Inferior parietal cortex (tissue), 1 donor: ENCODE data around the gene HYPK.
"Not testable (repeated sequence)": the region's sequence is repeated elsewhere in the genome, so short reads cannot be mapped to it uniquely, and the experiment has no call there.

Source experiments
- DNase-seq: peaks from one replicate; pipeline ENCODE4 v3.0.0-alpha.2; 2016; ENCODE audit errors: extremely low spot score

The HYPK gene

GRCh38 chr15:43795997-43796396, 4.4 kb upstream of the HYPK start:
- no peak for DNase-seq

GRCh38 chr15:43796566-43796965, 3.8 kb upstream of the HYPK start:
- DNase-seq: no peak

DNA sequence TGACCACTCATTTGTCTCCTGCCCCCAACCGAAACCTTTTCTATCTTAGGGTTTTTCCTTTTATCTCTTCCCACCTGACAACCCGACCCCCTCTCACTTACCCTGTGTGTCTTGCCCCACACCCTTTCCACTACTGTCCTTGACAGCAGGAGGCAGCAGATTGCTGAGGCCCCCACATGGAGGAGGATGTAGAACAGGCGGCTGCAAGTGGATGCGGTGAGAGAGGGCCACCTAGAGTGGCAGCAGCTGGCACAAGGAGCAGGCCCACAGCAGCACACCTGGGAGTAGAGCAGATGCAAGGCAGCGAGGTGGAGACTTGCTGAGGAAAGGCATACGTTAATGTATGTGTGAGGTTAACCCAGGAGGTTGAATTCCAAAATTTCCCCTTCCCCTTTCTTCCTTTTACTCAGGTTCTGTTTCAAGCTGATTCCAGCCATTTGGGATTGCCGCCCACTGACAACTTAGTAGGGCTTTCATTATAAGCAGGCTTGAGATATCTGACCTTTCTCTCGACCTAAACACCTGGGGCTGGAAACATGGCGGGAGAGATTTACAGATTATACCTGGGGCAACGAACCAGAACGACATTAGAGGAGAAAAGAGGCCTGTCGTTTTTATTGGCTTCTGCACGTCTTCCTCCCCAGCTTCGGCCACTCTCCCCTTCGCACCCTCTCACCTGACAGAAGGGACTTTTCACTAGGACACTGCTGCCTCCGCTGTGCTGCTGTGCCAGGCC, 1.0 kb upstream of the HYPK start:
- no peak for DNase-seq

DNA sequence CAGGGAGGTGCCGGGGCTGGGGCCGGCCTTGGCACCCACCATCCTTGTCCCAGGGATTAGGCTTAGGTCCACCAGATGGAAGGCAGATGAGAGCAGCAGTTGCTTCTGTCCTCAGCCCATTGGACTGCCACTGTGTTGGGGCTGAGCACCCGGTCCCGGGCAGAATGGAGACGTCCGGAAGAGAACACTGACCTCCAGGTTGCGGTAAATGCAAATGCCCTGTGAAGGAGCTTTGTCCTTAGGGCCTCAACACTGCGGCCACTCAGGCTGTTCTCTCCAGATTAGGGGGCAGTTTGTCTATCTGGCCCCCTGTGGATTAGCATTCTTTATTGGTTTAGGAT, 484 bp upstream of the HYPK start, which contains the start of gene SERINC4:
TSS of gene SERINC4 (minus strand) at position 276 of the 341 bp plus-strand sequence. CDS start at position 42, 234 bp downstream.
- no peak for DNase-seq

GRCh38 chr15:43802676-43803075, 2.3 kb downstream of the HYPK start:
- not testable (repeated sequence) for DNase-seq

GRCh38 chr15:43808435-43808950, 8.1 kb downstream of the HYPK start:
- DNase-seq: no peak

DNA sequence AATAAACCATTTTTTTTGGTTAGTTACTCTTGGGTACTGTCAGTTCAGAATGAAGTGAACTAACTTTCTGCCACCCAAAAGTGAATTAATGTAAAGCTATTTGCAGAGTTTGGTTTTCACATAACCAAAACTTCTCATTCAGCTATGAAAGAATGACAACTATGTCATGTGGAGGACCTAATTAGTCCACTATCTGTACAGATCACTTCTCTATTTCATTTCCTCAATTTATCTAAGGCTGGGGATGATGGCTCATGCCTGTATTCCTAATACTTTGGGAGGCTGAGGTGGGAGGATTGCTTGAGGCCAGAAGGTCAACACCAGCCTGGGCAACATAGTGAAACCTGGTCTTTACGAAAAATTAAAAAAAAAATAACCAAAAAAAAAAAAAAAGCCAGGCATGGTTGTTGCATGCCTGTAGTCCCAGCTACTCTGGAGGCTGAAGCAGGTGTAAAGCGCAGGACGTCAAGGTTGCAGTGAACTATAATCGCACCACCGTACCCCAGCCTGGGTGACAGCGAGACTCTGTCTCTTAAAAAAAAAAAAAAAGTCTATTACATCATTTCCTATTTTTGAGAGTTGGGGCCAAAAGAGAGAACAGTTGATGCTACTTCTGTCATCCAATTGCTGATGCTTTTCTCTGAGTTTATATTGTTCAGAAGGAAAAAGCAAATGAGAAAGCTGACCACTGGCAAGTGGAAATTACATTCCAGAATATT, 8.7 kb downstream of the HYPK start:
- no peak for DNase-seq

DNA sequence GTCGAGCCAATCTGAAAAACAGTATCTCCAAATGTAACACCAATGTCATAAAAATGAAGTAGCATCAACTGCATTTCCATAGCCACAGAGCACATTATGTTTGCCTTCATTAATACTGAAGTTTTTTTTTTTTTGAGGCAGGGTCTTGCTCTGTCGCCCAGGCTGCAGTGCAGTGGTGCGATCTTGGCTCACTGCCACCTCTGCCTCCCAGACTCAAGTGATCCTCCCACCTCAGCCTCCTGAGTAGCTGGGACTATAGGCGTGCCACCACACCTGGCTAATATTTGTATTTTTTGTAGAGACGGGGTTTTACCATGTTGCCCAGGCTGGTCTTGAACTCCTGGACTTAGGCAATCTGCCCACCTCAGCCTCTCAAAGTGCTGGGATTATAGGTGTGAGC, 14.7 kb downstream of the HYPK start:
- DNase-seq: not testable (repeated sequence)

GRCh38 chr15:43821505-43821904, 21.1 kb downstream of the HYPK start:
- DNase-seq: no peak

DNA sequence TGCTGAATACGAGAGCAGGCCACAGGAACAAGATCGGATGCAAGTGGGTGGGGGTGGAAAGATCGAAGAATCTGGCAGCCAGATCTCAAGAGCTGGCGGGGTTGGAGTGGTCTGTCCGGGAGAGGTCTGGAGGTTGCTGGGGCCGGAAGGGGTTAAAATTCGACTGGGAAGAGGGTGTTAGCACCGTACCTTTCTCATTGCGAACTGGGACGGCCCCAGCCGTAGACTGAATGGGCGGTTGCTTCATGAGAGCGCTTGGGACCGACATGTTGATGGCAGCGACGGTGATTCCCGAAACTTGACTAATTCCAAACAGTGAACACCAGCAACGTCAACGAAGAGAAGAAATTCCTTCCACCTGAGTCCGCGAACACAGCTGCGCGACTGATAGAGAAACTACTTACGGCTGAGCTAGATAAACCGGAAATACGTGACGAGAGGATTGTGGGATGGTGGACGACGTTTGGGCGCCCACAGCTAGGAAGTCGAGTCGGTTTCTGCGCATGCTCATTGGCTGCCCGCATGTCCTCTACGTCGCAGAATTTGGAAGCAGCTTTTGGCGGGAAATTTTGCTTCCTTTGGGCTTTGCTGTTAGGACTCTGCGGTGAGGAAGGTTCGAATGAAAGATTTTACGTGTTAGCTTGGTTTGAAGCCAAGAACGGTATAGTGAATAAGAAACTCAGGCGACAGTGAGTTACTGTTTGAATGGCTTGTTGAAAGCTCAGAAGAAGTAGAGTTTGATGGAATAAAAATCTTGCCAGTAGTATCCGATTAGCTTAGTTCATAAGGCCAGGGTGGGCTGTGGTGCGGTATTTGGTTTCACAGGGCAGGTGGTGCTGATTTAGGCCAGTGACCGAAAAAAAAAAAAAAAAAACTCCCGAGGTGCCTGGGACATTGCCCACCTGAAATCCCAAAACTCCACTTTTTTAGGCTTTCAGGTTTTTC, 24.2 kb downstream of the HYPK start, which contains the start of gene MFAP1:
TSS of gene MFAP1 (minus strand) at position 389 of the 945 bp plus-strand sequence. CDS start at position 268, 121 bp downstream.
- peak; percentile 99 for DNase-seq

DNA sequence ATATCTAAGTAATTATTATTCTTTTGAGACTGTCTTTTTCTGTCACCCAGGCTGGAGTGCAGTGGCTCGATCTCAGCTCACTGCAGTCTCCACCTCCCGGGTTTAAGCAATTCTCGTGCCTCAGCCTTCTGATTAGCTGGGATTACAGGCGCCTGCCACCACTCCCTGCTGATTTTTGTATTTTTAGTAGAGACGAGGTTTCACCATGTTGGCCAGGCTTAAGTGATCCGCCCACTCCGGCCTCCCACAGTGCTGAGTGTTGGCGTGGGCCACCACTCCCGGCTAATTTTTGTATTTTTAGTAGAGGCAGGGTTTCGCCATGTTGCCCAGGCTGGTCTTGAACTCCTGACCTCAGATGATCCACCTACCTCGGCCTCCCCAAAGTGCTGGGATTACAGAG, 24.9 kb downstream of the HYPK start:
- not testable (repeated sequence) for DNase-seq

- DNase-seq: no peak
Observed at GRCh38 chr15:43826029-43826507, 25.7 kb downstream of the HYPK start.

DNA sequence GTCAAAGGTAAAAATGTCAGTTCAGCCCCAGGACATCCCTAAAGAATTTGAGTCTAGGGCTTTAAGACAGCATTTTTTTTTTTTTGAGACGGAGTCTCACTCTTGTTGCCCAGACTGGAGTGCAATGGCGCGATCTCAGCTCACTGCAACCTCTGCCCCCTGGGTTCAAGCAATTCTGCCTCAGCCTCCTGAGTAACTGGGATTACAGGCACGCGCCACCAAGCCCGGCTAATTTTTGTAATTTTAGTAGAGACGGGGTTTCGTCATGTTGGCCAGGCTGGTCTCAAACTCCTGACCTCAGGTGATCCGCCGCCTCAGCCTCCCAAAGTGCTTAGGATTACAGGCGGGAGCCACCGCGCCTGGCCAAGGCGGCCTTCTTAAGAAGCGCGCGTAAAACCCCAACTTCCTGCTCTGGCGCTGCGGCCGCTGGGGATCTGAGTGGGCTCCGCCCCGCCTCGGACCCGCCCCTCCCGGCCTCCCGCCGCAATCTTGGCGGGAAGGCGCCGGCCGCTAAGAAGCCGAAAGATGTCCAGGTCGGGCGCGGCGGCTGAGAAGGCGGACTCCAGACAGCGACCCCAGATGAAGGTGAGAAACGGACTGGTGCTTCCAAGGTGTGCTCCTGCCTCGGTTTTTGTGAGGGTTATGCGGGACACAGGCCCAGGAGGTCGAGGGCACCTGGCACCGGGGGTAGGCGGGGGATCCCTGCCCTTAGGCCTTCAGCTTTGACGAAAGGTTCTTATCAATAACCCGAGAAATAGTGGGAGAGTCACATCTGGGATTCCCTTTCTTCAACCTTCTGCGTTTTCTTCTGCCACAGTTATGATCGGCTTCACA, 26.3 kb downstream of the HYPK start, which contains the start of gene WDR76:
TSS of gene WDR76 (plus strand) at position 495 of the 834 bp plus-strand sequence. CDS start at position 526, 31 bp downstream.
- peak; percentile 49 for DNase-seq

DNA sequence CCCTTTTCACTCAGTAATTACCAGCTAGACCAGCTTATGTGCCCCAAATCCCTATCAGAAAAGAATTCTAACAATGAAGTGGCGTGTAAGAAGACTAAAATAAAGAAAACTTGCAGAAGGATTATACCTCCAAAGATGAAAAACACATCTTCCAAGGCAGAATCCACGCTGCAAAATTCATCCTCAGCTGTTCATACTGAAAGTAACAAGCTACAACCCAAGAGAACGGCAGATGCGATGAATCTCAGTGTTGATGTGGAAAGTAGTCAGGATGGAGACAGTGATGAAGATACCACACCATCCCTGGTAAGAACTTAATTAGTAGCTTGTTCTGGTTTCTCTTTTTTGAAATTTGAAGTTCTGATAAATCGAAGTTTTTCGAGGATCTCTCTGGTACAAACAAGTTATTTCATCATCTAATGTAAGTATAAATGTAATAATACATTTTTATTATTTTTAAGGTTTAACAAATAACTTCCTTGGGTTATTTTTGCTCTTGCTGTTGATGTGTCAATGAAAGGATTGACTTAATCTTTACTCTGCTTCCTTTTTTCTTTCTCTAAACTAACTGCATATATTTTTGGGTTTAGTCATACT, 27.8 kb downstream of the HYPK start:
- no peak for DNase-seq

DNA sequence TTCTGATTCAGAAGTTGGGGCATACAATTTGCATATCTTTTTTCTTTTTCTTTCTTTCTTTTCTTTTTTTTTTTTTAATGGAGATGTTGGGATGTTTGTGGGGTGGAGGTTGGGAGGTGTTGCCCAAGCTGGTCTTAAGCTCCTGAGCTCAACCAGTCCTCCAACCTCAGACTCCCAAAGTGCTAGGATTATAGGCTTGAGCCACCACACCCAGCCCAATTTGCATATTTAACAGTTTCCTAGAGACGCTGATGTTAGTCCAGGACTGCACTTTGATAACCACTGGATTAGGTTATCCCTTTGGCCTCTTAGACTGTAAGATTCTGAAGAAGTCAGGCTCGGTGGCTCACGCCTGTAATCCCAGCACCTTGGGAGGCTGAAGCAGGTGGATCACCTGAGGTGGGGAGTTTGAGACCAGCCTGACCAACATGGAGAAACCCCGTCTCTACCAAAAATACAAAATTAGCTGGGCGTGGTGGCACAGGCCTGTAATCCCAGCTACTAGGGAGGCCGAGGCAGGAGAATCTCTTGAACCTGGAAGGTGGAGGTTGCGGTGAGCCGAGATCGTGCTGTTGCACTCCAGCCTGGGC, 29.6 kb downstream of the HYPK start:
- DNase-seq: not testable (repeated sequence)

- not testable (repeated sequence) for DNase-seq
Observed at GRCh38 chr15:43830691-43831275, 30.4 kb downstream of the HYPK start.

DNA sequence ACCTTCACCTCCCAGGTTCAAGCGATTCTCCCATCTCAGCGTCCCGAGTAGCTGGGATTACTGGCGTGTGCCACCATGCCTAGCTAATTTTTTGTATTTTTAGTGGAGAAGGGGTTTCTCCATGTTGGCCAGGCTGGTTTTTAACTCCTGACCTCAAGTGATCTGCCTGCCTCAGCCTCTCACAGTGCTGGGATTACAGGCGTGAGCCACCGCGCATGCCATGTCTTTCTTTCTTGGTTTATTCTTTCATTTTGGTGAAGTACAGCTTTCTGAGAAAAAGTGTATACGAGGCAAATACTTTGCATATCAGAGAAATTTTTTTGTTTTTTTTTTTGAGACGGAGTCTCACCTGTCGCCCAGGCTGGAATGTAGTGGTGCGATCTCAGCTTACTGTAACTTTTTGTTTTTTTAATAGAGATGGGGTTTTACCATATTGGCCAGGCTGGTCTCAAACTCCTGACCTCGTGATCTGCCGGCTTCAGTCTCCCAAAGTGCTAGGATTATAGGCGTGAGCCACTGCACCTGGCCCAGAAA, 31.2 kb downstream of the HYPK start:
- DNase-seq: not testable (repeated sequence)

DNA sequence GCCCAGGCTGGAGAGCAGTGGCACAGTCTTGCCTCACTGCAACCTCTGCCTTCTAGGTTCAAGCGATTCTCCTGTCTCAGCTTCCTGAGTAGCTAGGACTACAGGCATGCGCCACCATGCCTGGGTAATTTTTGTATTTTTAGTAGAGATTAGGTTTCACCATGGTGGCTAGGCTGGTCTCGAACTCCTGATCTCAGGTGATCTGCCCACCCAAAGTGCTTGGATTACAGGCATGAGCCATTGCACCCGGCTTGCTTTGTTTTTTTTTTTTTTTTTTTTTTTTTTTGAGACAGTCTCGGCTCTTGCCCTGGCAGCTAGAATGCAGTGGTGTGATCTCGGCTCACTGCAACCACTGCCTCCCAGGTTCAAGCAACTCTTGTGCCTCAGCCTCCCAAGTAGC, 32.1 kb downstream of the HYPK start:
- DNase-seq: not testable (repeated sequence)

- no peak for DNase-seq
Observed at GRCh38 chr15:43845421-43845820, 45.0 kb downstream of the HYPK start.
